Aorta (tissue), 5 donors: ENCODE results near the gene DTD1. TPM values are rescaled to one million over a fixed set of nuclear protein-coding genes. Genes with fewer than 3 reads are reported as not detected.

Experiments
- ATAC-seq: fragments of 200-7000 bp; cut with Tn5 transposase; one replicate; pipeline ENCODE4 v1.9.1; 2022; ENCODE audit warnings: moderate library complexity; ENCODE audit not compliant: low FRiP score
- DNase-seq, 2 donors: peaks; one replicate each; pipeline ENCODE4 v3.0.0-alpha.2; 2020
- H3K27ac ChIP-seq, 2 donors: one replicate each; pipeline ENCODE4 v1.5.1; 2013; ENCODE audit warnings: low read length in 2 of 2, mild to moderate bottlenecking in 2 of 2, moderate library complexity in 2 of 2, control low read depth in 1 of 2, inconsistent platforms in 1 of 2, low read depth in 1 of 2
- H3K27me3 ChIP-seq, 2 donors: one replicate each; pipeline ENCODE4 v1.6.1; 2013; ENCODE audit warnings: control low read depth in 1 of 2, low read length in 1 of 2, mild to moderate bottlenecking in 1 of 2, moderate library complexity in 1 of 2; ENCODE audit not compliant: insufficient read depth in 2 of 2, control insufficient read depth in 1 of 2
- H3K36me3 ChIP-seq, 2 donors: one replicate each; pipeline ENCODE4 v1.6.1; 2013; ENCODE audit warnings: control low read depth in 1 of 2, low read length in 1 of 2, mild to moderate bottlenecking in 1 of 2; ENCODE audit not compliant: insufficient read depth in 2 of 2, control insufficient read depth in 1 of 2
- H3K4me1 ChIP-seq, 2 donors: one replicate each; pipeline ENCODE4 v1.6.1; 2013; ENCODE audit warnings: low read length in 2 of 2, control low read depth in 1 of 2, mild to moderate bottlenecking in 1 of 2, moderate library complexity in 1 of 2; ENCODE audit not compliant: insufficient read depth in 2 of 2, control insufficient read depth in 1 of 2
- H3K4me3 ChIP-seq, 2 donors: one replicate each; pipeline ENCODE4 v1.5.1; 2013; ENCODE audit warnings: low read length in 2 of 2, control low read depth in 1 of 2, mild to moderate bottlenecking in 1 of 2
- H3K9me3 ChIP-seq: one replicate; pipeline ENCODE4 v1.6.1; 2013; ENCODE audit warnings: mild to moderate bottlenecking, low read length; ENCODE audit not compliant: control insufficient read depth
- WGBS, 2 donors: extraction: QIAGEN DNeasy Blood & Tissue Kit; methylation state at CpG; one replicate each; pipeline ENCODE4 v1.1.7; 2013; 5-methylcytosine and 5-hydroxymethylcytosine counted together
- intact Hi-C, 2 donors: fragments of 100-400 bp; cut with DNase I; formaldehyde crosslinking; loops; one replicate each; pipeline versions ENCODE4 v1.14.2 to v1.15.0; 2022
- polyA plus RNA-seq, 2 donors: library from polyadenylated mRNA; stranded (reverse); fragments of 200-250 nt; gene quantifications; one replicate each; pipeline ENCODE4 v1.2.3, GENCODE V29; 2013
- total RNA-seq, 2 donors: library from RNA; stranded (reverse); fragmentation: NEBNext Ultra II Directional; extraction: Animal tissue kit (Norgen Biotek cat#: 25700); gene quantifications; one replicate each; pipeline ENCODE4 v1.2.1, GENCODE V29; 2021
- donor health status: healthy with polysubstance abuse.
- donor health status: Bipolar disorder and iron deficiency.
- donor health status: DM: no; HTN: no; CAD: no.
- donor health status: DM: no; HTN: no; CAD: no.
- donor health status: DM: yes; HTN: yes; CAD: no.

The DTD1 gene
- total and polyA plus RNA-seq, 4 donors, result 17.8 to 20.2 (median 19.8) TPM

- no peaks in the 10 kb centered on the region for H3K27me3 ChIP-seq
- WGBS, 2 donors, result 78 to 83% methylated on average over 2 of the region's 2 CpGs
- intact Hi-C loops, result no loop called here
- H3K27ac ChIP-seq, result no peak overlapping the region
- no peaks in the 10 kb centered on the region for H3K9me3 ChIP-seq
- no peak for ATAC-seq
- H3K36me3 ChIP-seq, result no peaks in the 10 kb centered on the region
- no peaks in the 10 kb centered on the region for H3K4me1 ChIP-seq
- no peak overlapping the region for H3K4me3 ChIP-seq
- no peak for DNase-seq
Measured at GRCh38 chr20:18801516-18801915, 213.7 kb downstream of the DTD1 start.

DNA sequence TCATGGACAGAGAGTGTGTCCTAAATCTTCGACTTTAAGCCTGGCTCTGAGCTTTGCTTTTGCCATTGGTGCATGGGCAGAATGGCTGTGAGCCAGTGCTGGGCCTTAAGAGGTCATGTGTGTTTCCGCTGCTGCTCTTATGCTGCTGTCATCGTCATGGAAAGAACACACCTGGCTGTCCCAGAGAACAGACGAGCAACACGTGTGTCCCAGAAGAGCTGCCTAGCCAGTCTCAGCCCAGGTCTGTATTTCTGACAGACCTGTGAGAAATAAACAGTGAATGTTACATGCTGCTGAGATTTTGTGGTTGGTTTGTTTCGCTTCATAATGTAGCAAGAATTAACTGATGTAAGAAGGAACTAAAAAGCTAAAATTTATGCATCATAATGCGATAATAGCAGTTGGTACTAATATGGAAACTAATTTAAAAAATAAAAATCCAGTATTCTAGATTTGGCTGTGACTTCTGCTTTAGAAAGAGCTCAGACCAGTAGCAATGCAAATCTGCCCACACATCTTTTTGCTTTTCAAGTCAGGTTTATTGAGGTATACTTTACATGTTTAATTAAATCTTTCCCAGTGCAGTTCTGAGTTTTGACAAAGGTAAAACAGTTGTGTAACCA lies 214.3 kb downstream of the DTD1 start:
- Histone ChIP-seq H3K27me3 (no peaks in the 10 kb centered on the region), H3K9me3 (no peaks in the 10 kb centered on the region), H3K36me3 (no peaks in the 10 kb centered on the region), H3K4me3 (no peak overlapping the region), H3K27ac (no peak overlapping the region), H3K4me1 (no peaks in the 10 kb centered on the region)
- DNase-seq (no peak), ATAC-seq (no peak)
- intact Hi-C loops, result no loop called here
- WGBS, 2 donors, result 75 to 84% methylated on average over 7 of the region's 7 CpGs

DNA sequence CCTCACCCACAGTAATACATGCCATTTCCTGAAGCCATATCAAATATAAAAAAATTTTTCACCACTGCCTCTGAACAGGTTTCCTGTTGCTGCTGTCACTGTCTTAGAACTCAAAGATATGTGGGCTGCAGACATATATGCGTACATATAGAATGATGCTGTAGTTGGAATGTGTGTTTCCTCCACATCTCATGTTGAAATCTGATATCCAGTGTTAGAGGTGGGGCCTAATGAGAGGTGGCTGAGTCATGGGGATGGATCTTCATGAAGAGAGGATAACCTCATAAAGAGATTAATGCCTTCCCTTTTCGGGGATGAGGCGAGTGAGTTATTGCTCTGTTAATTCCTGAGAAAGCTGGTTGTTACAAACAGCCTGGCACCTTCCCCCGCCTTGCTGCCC lies 218.0 kb downstream of the DTD1 start:
- Histone ChIP-seq H3K27ac (no peak overlapping the region), H3K36me3 (no peaks in the 10 kb centered on the region), H3K4me1 (no peaks in the 10 kb centered on the region), H3K9me3 (no peaks in the 10 kb centered on the region), H3K27me3 (no peaks in the 10 kb centered on the region), H3K4me3 (no peak overlapping the region)
- intact Hi-C loops, result no loop called here
- 80 to 82% methylated on average over 4 of the region's 4 CpGs for WGBS, 2 donors
- ATAC-seq, result no peak
- no peak for DNase-seq

GRCh38 chr20:18808712-18809111 lies 220.9 kb downstream of the DTD1 start:
- Histone ChIP-seq H3K9me3 (no peaks in the 10 kb centered on the region), H3K27ac (no peak overlapping the region), H3K36me3 (no peaks in the 10 kb centered on the region), H3K4me3 (no peak overlapping the region), H3K4me1 (no peaks in the 10 kb centered on the region), H3K27me3 (no peaks in the 10 kb centered on the region)
- intact Hi-C loops, result no loop called here
- DNase-seq, result no peak
- ATAC-seq, result no peak
- 63 to 66% methylated on average over 3 of the region's 3 CpGs for WGBS, 2 donors

DNA sequence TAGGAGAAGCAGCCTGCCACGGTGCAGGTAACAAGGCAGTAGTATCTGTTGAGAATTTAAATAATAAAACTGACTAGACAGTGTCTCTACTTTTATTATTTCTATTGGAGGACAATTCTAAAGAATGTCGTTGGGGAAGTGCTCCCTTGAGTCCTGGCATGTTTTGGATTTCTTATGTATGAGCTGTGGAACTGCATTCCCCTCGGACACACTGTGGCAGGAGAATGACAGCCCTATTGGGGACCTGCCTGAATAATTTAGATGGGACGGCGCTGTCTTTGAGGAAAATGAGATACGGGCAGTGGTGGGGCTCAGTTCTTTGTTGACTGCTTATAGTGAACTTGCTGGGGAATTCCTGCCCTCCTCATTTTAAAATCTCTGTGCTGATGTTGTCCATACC lies 223.3 kb downstream of the DTD1 start:
- Histone ChIP-seq H3K27me3 (no peaks in the 10 kb centered on the region), H3K4me3 (no peak overlapping the region), H3K4me1 (no peaks in the 10 kb centered on the region), H3K36me3 (no peaks in the 10 kb centered on the region), H3K27ac (no peak overlapping the region), H3K9me3 (no peaks in the 10 kb centered on the region)
- DNase-seq (no peak), ATAC-seq (no peak)
- intact Hi-C loops, result no loop called here
- WGBS, 2 donors, result 54 to 60% methylated on average over 6 of the region's 6 CpGs

DNA sequence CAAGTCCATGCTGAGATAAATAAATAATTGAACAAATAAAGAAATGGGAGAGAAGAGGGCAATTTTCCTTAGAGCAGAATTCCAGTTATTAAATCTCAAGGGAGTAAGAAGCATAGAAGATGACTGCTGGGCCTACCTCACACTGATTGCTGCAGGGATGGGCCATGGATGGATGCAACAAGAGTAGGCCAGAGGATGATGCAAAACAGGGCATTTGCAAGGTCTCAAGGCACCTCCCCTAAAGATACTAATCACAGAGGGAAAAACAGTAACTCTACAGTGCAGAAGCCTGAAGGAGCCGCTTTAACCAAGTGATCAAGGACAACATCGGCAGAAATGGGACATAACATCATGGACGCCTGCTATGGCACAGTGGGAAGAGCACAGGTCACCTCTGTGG lies 224.1 kb downstream of the DTD1 start:
- H3K4me1 ChIP-seq, result no peaks in the 10 kb centered on the region

GRCh38 chr20:18813483-18813882 lies 225.6 kb downstream of the DTD1 start, which contains the start of gene SCP2D1:
TSS of gene SCP2D1 (plus strand) at chr20:18813783. CDS start at chr20:18813816, 33 bp downstream.
- Histone ChIP-seq H3K27ac (no peak within 1 kb of the TSS), H3K36me3 (no peaks in the 10 kb centered on the region), H3K27me3 (no peaks in the 10 kb centered on the region), H3K4me3 (no peak within 1 kb of the TSS), H3K9me3 (no peaks in the 10 kb centered on the region), H3K4me1 (no peaks in the 10 kb centered on the region)
- DNase-seq, result no peak
- intact Hi-C loops, result no loop called here
- no peak for ATAC-seq
- WGBS, 2 donors, result 72 to 75% methylated on average over 3 of the region's 3 CpGs

More for the DNA sequence above, 224.1 kb downstream of the DTD1 start:
- no peak for DNase-seq
- no peak for ATAC-seq
- Histone ChIP-seq H3K27ac (no peak overlapping the region), H3K4me3 (no peak overlapping the region), H3K9me3 (no peaks in the 10 kb centered on the region), H3K36me3 (no peaks in the 10 kb centered on the region), H3K27me3 (no peaks in the 10 kb centered on the region)
- WGBS, 2 donors, result 96 to 99% methylated on average over 3 of the region's 3 CpGs
- intact Hi-C loops, result no loop called here

DNA sequence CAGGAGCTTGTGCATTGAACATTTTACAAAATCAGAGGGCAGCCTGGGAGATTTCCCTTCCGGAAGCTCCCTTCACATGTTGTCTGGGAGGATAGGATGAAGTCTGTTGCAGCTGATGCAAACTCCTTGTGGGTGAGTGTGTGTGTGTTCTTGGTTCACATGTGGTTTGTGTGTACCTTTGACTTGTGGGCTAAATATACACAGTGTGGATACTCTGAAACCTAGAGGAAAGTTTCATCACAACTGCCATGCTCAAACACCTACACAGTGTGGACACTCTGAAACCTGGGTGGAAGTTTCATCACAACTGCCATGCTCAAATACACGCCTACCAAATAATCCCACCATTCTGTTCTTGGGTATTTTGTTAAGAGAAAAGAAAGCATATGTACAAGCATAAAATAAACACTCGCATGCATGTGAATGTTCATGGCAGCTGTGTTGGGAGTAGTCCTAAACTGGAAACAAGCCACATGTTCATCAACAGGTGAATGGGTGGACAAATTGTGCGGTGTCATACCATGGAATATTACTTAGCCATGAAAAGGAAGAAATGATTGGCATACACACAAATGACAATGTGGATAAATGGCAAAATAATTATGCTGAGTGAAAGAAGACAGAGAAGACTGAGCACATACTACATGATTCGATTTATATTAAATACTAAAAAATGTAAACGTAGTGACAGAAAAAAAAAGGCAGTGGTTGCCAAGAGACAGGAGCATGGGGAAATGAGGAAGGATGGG lies 227.5 kb downstream of the DTD1 start:
- no peak for ATAC-seq
- H3K4me3 ChIP-seq, result no peak overlapping the region
- H3K4me1 ChIP-seq, result no peaks in the 10 kb centered on the region
- no peak for DNase-seq
- H3K27me3 ChIP-seq, result no peaks in the 10 kb centered on the region
- 94 to 96% methylated on average over 6 of the region's 6 CpGs for WGBS, 2 donors
- H3K36me3 ChIP-seq, result no peaks in the 10 kb centered on the region
- intact Hi-C loops, result no loop called here
- H3K9me3 ChIP-seq, result no peaks in the 10 kb centered on the region
- H3K27ac ChIP-seq, result no peak overlapping the region
